AG10803 (cell line): ENCODE results near the gene AP2A2.
A peak's percentile ranks its signal among the peaks of the same experiment; 100 is the strongest.

Experiments
- DNase-seq: peaks from one replicate; pipeline ENCODE4 v3.0.0; 2010; ENCODE audit warnings: low read depth
- H3K4me3 ChIP-seq: 2 replicates; pipeline ENCODE4 v1.5.1; 2011; ENCODE audit warnings: mild to moderate bottlenecking, low read length, control low read depth
- CTCF ChIP-seq: conservative IDR thresholded peaks from 2 replicates; pipeline ENCODE4 v1.5.1; 2011; ENCODE audit warnings: mild to moderate bottlenecking, low read length, control low read depth, inconsistent platforms

AP2A2 gene

GRCh38 chr11:893008-893654, 32.5 kb upstream of the AP2A2 start:
- DNase-seq: no peak
- no peak overlapping the region for H3K4me3 ChIP-seq
- TF ChIP-seq CTCF: no peak

DNA sequence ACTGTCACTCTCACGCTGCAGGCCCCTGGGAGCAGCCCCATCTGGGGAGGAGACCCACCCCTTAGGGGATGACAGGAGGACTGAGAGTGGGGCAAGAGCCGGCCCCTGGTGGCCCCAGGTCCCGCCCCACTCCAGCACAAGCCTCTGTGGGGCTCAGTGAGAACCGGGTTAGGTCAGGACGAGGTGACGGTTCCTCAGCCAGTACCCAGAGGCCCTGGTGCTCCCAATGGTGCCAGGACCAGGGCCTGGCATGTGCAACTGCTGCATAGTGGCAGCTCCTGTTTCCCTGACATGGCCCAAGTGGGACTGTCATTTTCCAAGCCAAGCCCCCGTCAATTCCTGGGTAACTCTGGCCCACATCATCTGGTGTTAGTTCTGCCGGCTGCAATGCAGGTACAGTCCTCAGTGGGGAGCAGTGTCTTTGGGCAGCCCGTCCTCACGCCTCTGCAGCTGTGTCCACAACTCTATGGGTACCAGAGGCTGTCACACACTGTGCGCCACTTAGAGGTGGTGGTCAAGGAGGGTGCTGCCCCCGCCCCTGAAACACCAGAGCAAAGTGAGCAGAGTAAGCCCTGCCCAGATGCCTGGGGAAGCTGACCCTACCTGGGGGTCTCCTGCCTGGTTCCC, 31.0 kb upstream of the AP2A2 start:
- TF ChIP-seq CTCF: no peak; the same call in 1 of the 2 replicates
- no peak overlapping the region for H3K4me3 ChIP-seq
- DNase-seq: no peak

DNA sequence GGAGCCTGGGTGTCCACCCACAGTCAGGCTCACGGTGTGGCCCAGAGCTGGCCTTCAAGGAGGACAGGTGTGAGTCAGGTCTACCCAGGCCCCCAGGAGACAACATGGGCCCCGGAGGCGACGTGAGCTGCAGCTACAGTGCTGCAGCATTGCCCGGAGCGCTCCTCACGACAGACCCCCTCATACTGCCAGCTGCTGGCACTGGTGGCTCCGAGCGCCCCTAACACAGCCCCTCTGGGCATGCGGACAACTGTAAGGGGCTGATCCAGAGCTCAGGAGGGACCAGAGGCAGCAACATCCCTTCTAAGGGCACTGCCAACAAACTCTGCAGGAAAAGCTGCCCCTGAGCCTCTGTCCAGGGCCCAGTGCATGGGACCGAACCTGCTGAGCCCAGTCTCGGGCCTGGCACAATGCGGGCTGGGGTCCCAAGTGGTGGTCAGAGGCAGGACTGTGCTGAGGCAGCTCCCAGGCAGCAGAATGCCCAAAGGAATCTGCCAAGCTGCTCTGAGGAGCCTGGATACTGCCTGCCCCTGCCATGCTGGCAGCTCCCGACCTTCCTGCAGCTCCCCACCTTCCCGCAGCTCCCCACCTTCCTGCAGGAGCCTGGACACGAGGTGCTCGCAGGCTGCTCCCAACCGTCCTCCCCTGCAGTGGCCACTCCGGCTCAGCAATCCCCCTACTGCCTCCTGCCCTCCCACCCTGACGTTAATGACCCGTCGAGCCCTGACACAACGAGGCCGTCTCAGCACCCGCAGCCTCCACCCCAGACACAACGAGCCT, 30.1 kb upstream of the AP2A2 start:
- TF ChIP-seq CTCF: no peak
- no peak for DNase-seq
- no peak overlapping the region for H3K4me3 ChIP-seq

DNA sequence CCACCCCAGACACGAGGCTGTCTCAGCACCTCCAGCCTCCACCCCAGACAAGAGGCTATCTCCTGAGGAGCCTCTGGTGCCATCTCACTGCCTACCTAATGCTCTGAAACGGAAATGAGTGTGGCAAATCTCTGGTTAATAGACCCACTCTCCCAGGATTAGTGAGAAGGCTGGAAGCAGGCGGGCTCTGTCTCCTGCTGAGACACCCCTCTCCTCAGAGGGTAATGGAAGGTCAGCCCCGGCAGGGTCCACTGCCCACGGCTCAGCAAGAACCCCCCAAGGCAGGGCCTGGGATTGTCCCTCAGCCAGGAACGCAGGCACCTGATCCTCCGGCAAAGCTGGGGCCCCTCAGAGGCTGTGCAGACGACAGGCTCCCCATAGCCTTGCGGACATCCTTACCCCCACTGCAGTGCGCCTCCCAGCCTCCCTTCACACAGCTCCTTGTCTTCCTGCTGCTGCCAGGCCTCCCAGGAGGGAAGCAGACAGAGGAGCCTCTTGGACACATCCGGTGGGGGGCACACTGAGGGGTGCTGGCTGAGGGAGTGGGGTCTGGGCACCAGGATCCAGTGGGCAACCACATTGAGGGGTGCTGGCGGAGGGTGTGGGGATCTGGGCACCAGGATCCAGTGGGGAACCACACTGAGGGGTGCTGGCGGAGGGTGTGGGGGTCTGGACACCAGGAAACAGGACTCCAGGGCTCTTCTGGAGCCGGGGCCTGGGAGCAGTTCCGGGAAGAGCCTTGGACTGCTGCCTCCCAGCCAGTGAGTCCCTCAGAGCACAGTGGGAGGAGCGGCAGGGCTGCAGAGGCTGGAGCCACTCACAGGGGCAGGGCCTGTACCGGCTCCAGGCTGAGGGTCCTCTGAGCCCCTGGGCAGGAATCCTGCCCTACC, 28.2 kb upstream of the AP2A2 start:
- no peak overlapping the region for H3K4me3 ChIP-seq
- TF ChIP-seq CTCF: no peak

GRCh38 chr11:898143-898511, 27.5 kb upstream of the AP2A2 start:
- DNase-seq: no peak
- H3K4me3 ChIP-seq: no peak overlapping the region
- peak; percentile 22; the same call in 1 of the 2 replicates for TF ChIP-seq CTCF

More for the DNA sequence above, 28.2 kb upstream of the AP2A2 start:
- DNase-seq: no peak

DNA sequence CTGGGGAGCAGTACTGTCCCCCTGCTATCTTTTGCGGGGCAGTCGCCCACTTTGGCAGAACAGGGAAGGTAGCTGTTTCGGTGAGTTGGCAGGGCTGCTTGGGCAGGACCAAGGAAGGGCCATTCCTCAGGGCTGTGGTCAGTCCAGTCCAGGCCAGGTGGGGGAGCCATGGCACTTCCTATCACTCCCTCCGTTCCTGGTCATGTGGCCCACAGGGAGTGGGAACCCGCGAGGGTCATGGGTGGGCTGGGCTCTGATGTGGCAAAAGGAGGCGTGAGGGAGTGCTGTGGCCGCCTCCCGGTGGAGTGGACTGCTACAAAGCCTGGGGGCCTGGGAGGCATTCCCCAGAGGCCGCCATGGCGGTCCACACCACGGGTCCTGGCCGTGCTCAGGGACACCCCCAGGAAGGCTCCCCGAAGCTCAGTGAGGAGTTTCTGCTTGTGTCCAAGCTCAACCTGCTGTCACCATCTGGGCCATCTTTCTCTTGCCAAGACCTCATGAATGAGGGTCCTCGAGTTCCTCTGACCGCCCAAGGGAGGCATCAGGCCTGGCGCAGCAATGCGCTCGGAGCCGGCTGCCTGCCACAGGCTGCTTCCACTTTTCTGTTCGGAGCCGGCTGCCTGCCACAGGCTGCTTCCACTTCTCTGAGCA, 27.0 kb upstream of the AP2A2 start:
- TF ChIP-seq CTCF: 0 out of 2 replicates have a peak, but pooled peaks have one; percentile 18
- no peak for DNase-seq
- no peak overlapping the region for H3K4me3 ChIP-seq
